ENCODE results near the gene ZBED6.
"Not testable (repeated sequence)": the region's sequence is repeated elsewhere in the genome, so short reads cannot be mapped to it uniquely, and the experiment has no call there.

The ZBED6 gene

DNA sequence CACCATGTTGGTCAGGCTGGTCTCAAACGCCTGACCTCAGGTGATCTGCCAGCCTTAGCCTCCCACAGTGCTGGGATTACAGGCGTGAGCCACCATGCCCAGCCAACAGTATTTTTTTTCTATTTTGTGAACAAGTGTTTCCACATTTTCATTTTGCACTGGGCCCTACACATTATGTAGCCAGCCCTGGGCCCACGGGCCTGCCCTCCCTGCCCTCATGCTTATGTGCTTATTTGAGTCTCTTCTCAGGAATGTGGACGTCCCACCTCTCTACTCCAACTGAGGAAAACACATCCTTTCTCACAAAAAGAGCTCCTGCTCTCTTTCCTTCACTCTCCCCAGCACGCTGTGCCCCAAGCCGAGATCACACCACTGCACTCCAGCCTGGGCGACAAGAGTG lies 13.5 kb upstream of the ZBED6 start:
- DNase-seq (ENCODE audit: low read depth), result no peak
- H3K4me3 ChIP-seq (ENCODE audit: low read depth, low read length), result no peak overlapping the region
- TF ChIP-seq, protein P1, sequence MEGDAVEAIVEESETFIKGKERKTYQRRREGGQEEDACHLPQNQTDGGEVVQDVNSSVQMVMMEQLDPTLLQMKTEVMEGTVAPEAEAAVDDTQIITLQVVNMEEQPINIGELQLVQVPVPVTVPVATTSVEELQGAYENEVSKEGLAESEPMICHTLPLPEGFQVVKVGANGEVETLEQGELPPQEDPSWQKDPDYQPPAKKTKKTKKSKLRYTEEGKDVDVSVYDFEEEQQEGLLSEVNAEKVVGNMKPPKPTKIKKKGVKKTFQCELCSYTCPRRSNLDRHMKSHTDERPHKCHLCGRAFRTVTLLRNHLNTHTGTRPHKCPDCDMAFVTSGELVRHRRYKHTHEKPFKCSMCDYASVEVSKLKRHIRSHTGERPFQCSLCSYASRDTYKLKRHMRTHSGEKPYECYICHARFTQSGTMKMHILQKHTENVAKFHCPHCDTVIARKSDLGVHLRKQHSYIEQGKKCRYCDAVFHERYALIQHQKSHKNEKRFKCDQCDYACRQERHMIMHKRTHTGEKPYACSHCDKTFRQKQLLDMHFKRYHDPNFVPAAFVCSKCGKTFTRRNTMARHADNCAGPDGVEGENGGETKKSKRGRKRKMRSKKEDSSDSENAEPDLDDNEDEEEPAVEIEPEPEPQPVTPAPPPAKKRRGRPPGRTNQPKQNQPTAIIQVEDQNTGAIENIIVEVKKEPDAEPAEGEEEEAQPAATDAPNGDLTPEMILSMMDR (conservative IDR thresholded peaks at IDR 0.05; ENCODE audit: low read depth, low read length), result no peak

DNA sequence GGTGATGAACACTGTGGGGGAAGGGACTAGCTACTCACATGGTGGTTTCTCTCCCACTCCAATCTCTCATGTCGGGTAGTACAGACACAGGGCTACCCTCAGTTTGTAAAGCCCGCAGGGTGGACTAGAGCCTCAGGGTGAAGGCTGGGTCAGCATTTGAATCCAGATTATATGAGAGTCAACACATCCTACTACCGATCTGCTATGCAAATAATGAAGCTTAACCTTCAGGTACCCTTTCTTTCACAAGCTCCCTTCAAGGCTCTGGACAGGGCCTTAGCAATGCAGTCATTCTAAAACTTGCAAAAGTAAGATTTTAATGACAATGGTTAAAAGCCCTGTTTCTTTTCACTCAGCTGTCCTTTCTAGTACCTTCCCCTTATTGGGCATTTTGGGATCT lies 5.5 kb upstream of the ZBED6 start:
- TF ChIP-seq, protein P1 (conservative IDR thresholded peaks at IDR 0.05; ENCODE audit: low read depth, low read length), result no peak
- no peak overlapping the region for H3K4me3 ChIP-seq (ENCODE audit: low read depth, low read length)
- DNase-seq (ENCODE audit: low read depth), result no peak

DNA sequence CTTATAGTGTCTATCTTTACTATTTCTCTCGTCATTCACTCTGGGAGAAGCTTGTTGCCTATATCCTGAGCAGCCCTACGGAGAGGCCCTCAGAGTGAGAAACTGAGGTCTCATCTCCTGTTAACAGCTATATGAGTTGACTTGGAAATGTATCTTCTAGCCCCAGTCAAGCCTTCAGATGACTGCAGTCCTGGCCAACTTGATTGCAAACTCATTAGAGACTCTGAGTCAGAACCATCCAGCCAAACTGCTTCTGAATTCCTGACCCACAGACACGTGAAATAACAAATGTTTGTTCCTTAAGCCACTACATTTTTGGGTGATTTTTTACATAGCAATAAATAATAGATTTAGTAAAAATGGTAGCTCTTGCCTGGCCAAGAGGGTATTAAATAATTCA lies 3.9 kb upstream of the ZBED6 start:
- TF ChIP-seq, protein P1 (conservative IDR thresholded peaks at IDR 0.05; ENCODE audit: low read depth, low read length), result no peak
- no peak overlapping the region for H3K4me3 ChIP-seq (ENCODE audit: low read depth, low read length)
- DNase-seq (ENCODE audit: low read depth), result no peak

DNA sequence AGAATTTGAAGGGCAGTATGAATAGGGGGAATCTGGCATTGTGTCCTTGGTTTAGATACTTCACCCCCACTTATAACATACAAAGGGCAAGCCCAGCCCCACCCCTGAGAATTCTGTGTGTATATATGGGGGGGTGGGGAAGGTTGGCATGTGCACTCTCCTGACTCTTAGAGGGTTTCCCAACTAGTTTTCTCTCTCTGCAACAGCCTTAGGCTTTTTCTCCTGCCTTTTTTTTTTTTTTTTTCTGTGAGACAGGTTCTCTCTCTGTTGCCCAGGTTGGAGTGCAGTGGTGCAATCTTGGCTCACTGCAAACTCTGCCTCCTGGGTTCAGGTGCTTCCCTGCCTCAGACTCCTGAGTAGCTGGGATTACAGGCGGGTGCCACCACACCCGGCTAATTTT lies 2.9 kb upstream of the ZBED6 start:
- DNase-seq (ENCODE audit: low read depth), result no peak
- TF ChIP-seq, protein P1 (conservative IDR thresholded peaks at IDR 0.05; ENCODE audit: low read depth, low read length), result no peak
- H3K4me3 ChIP-seq (ENCODE audit: low read depth, low read length), result no peak overlapping the region

DNA sequence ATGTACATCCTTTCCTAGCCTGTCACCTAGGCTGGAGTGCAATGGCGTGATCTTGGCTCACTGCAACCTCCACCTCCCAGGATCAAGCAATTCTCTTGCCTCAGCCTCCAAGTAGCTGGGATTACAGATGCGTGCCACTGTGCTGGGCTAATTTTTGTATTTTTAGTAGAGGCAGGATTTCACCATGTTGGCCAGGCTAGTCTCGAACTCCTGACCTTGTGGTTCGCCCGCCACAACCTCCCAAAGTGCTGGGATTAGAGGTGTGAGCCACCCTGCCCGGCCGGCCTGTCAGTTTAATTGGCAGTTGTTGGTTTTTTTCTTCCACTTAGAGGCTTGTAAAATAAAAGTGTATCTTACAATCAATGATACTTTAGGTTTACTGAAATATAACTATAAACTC lies 1.9 kb upstream of the ZBED6 start:
- DNase-seq (ENCODE audit: low read depth); H3K4me3 ChIP-seq (ENCODE audit: low read depth, low read length): not testable (repeated sequence)

DNA sequence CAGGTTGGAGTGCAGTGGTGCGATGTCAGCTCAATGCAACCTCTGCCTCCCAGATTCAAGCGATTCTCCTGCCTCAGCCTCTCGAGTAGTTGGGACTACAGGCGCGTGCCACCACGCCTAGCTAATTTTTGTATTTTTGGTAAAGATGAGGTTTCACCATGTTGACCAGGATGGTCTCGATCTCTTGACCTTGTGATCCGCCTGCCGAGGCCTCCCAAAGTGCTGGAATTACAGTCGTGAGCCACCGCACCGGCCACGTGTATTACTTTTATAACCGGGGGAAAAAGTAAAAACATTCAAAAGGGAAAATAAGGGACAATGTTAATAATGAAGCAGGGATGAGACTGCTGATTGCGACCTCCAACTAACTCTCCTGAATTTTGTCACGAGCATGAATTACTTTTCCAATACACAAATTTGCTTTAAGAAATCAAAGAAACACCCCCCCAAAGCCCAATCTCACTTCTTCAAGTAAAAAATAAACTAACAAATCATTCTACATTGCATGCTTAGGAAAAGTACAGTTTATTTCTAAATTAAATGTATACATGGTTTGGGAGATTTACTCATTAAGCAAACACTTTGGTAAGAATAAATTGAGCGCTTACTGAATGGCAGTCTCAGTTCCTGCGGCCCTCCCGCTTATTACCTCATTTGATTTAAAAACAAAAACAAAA lies 521 bp upstream of the ZBED6 start:
- peak overlapping the region; percentile 86 for H3K4me3 ChIP-seq (ENCODE audit: low read depth, low read length)
- no peak for DNase-seq (ENCODE audit: low read depth)
- TF ChIP-seq, protein P1 (conservative IDR thresholded peaks at IDR 0.05; ENCODE audit: low read depth, low read length), result no peak

DNA sequence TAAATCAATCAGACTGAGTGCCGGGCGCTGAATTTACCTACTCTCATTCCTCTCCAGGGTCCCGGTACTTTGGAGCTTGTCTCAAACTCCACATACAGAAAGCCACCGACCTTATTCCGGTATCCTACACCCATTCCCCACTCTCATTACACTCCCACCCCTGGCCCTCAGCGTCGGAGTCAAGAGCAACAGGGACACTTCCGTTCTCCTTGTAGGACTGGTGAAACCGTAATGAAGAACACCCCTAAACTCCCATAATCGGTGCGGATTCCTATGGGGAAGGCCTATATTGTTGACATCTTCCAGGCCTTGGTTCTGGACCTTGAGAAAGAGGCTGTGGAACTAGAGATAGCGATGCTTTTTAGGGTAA lies 798 bp downstream of the ZBED6 start:
- TF ChIP-seq, protein P1 (conservative IDR thresholded peaks at IDR 0.05; ENCODE audit: low read depth, low read length), result no peak
- DNase-seq (ENCODE audit: low read depth), result peak; percentile 51
- peak overlapping the region; percentile 86 for H3K4me3 ChIP-seq (ENCODE audit: low read depth, low read length)

Measured in choroid plexus epithelial cell (primary cell).